Nephron (organoid): Measurements from ENCODE around the gene OBSCN.

ENCODE experiments used
- H3K27ac Mint-ChIP-seq, 3 experiments: 2 replicates each; pipeline ENCODE4 v1.8.0; 2020; ENCODE audit warnings: mixed read lengths in 3 of 3, mild to moderate bottlenecking in 2 of 3, moderate library complexity in 1 of 3
- H3K27me3 Mint-ChIP-seq: 2 replicates; pipeline ENCODE4 v1.8.0; 2021; ENCODE audit warnings: low read depth, mild to moderate bottlenecking, moderate library complexity, mixed read lengths
- H3K36me3 Mint-ChIP-seq: 2 replicates; pipeline ENCODE4 v1.8.0; 2020; ENCODE audit warnings: low read depth, mixed read lengths
- H3K4me1 Mint-ChIP-seq: 2 replicates; pipeline ENCODE4 v1.8.0; 2020; ENCODE audit warnings: mixed read lengths
- H3K4me3 Mint-ChIP-seq, 3 experiments: 2 replicates each; pipeline ENCODE4 v1.8.0; 2020; ENCODE audit warnings: mild to moderate bottlenecking in 3 of 3, mixed read lengths in 3 of 3, moderate library complexity in 2 of 3
- H3K9me3 Mint-ChIP-seq: 2 replicates; pipeline ENCODE4 v1.8.0; 2020; ENCODE audit warnings: mixed read lengths
- CTCF ChIP-seq, 3 experiments: fragments of 200-600 bp; sonication (generic); IDR thresholded peaks; one replicate each; pipeline ENCODE4 v1.5.0; 2021; ENCODE audit warnings: antibody characterized with exemption in 3 of 3; ENCODE audit not compliant: unreplicated experiment in 3 of 3

OBSCN gene

GRCh38 chr1:228178737-228179684, 28.8 kb upstream of the OBSCN start:
- H3K9me3 Mint-ChIP-seq, result no peaks in the 10 kb centered on the region
- H3K36me3 Mint-ChIP-seq, result peaks cover 5% of the 10 kb centered on the region
- no peaks in the 10 kb centered on the region for H3K27me3 Mint-ChIP-seq
- H3K4me1 Mint-ChIP-seq, result peaks cover 4% of the 10 kb centered on the region
- no peak for TF ChIP-seq CTCF (IDR thresholded peaks at IDR 0.05; ENCODE audit: unreplicated experiment in 3 of 3)
- peak overlapping the region; percentile 26 to 73 (median 51) for H3K27ac Mint-ChIP-seq
- H3K4me3 Mint-ChIP-seq, result no peak overlapping the region

DNA sequence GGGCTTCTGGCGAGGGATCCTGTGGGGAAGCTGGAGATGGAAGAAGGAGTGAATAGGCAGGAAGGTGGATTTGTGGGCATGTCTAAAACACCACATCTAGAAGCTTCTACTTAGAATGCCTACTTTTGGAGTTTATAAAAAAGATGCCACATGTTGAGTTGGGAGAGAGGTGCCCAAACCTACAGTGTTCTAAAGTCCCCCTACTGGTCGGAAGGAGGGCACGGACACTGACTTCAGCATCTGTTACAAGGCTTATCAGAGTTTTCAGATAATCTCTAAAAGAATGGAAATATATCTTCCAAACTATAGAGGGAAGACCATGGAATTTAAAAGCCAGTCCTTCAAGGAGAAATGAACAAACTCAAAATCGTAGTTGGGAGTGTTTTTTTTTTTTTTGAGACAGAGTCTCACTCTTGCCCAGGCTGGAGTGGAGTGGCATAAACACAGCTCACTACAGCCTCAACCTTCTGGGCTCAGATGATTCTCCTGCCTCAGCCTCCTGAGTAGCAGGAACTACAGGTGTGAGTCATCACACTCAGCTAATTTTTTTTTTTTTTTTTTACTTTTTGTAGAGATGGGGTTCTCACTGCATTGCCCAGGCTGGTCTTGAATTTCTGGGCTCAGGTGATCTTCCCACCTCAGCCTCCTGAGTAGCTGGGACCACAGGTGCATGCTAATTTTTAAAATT, 27.4 kb upstream of the OBSCN start:
- TF ChIP-seq CTCF (IDR thresholded peaks at IDR 0.05; ENCODE audit: unreplicated experiment in 3 of 3), result no peak
- Mint-ChIP-seq H3K4me1 (peaks cover 4% of the 10 kb centered on the region), H3K27me3 (no peaks in the 10 kb centered on the region), H3K36me3 (peaks cover 5% of the 10 kb centered on the region), H3K27ac (no peak overlapping the region), H3K4me3 (no peak overlapping the region), H3K9me3 (no peaks in the 10 kb centered on the region)

DNA sequence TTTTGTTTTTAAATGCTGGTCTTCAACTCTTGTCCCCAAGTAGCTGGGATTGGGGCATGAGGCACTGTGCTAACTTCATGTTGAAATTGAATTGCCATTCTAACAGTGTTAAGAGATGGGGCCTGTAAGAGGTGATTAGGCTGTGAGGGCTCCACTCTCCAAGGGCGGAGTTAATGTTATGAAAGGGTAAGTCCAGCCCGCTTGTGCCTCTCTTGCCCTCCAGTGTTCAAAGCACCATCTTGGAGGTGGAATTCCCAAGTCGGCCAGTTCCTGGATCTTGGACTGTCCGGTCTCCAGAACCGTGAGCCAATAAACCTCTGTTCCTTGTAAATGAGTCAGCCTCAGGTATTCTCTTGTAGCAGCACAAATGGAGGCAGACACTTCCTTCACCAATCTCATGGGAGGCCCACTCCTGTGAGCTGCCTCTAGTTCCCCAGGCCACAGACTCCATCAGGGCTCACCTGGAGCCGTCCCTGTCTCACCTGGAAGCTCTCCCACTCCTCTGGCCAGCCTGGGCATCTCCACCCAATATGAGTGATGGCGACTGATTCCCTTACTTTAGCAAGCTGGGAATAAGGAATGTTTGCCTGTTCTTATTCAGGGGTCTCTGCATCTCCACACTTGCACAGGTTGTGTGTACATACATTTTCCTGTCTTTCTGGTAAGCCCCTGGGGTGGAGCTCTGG, 26.7 kb upstream of the OBSCN start:
- Mint-ChIP-seq H3K27ac (no peak overlapping the region), H3K9me3 (no peaks in the 10 kb centered on the region), H3K27me3 (no peaks in the 10 kb centered on the region), H3K4me3 (no peak overlapping the region), H3K36me3 (peaks cover 5% of the 10 kb centered on the region), H3K4me1 (peaks cover 4% of the 10 kb centered on the region)
- no peak for TF ChIP-seq CTCF (IDR thresholded peaks at IDR 0.05; ENCODE audit: unreplicated experiment in 3 of 3)

GRCh38 chr1:228181645-228182034, 26.2 kb upstream of the OBSCN start:
- TF ChIP-seq CTCF (IDR thresholded peaks at IDR 0.05; ENCODE audit: unreplicated experiment in 3 of 3), result no peak
- H3K27ac Mint-ChIP-seq, result no peak overlapping the region
- peaks cover 4% of the 10 kb centered on the region for H3K4me1 Mint-ChIP-seq
- H3K4me3 Mint-ChIP-seq, result no peak overlapping the region
- no peaks in the 10 kb centered on the region for H3K27me3 Mint-ChIP-seq
- H3K36me3 Mint-ChIP-seq, result peaks cover 5% of the 10 kb centered on the region
- no peaks in the 10 kb centered on the region for H3K9me3 Mint-ChIP-seq

DNA sequence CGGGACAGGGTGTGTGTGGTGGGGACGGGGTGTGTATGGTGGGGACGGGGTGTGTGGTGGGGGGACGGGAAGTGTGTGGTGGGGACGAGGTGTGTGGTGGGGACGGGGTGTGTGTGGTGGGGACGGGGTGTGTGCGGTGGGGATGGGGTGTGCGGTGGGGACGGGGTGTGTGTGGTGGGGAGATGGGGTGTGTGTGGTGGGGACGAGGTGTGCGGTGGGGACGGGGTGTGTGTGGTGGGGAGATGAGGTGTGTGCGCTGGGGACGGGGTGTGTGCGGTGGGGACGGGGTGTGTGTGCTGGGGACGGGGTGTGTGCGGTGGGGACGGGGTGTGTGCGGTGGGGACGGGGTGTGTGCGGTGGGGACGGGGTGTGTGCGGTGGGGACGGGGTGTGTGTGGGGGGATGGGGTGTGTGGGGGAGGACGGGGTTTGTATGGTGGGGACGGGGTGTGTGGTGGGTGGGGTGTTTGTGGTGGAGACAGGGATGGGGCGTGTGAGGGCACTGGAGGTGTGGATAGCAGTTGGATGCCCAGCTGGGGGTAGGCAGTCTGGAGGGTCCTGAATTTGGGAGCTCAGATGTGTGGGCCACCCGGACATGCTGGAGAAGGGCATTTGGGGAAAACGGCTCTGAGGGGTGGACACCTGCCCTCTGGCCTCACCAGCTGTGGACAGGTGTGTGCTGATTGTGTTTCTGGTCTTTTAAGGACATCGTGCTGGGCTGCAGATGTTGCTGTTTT, 25.4 kb upstream of the OBSCN start:
- no peak for TF ChIP-seq CTCF (IDR thresholded peaks at IDR 0.05; ENCODE audit: unreplicated experiment in 3 of 3)
- H3K9me3 Mint-ChIP-seq, result no peaks in the 10 kb centered on the region
- H3K36me3 Mint-ChIP-seq, result peaks cover 5% of the 10 kb centered on the region
- no peak overlapping the region for H3K4me3 Mint-ChIP-seq
- H3K27ac Mint-ChIP-seq, result no peak overlapping the region
- H3K27me3 Mint-ChIP-seq, result no peaks in the 10 kb centered on the region
- H3K4me1 Mint-ChIP-seq, result peaks cover 4% of the 10 kb centered on the region
